Camera-type eye (tissue), 1 donor: ENCODE data around the gene LARP7. TPM values are rescaled to one million over a fixed set of nuclear protein-coding genes. Genes with fewer than 3 reads are reported as not detected.

Experiments
- total RNA-seq: library from RNA; depleted of rRNA; stranded (reverse); fragments of >200 nt; gene quantifications from one replicate; pipeline ENCODE4 v1.2.3, GENCODE V29; 2014

Gene LARP7
- 58.7 TPM for total RNA-seq

GRCh38 chr4:112636688-112637551 lies at the start of gene LARP7, which contains the start of gene ZGRF1:
Gene LARP7 (plus strand): TSS chr4:112637143. CDS start chr4:112644670, 7,527 bp downstream.
Gene ZGRF1 (minus strand): TSS chr4:112636909. CDS start chr4:112633176, 3,733 bp downstream.

Other genes starting within 250 kb of the LARP7 start
- 8.2 TPM for gene NEUROG2, start 121.0 kb upstream of the LARP7 start, total RNA-seq
- gene ZGRF1, start 234 bp upstream of the LARP7 start, total RNA-seq: 37.1 TPM